Lower leg skin (tissue), 3 donors: ENCODE data around the gene MCF2L2.

Experiments used
- POLR2A ChIP-seq, 2 donors: fragments of 450-650 bp; IDR thresholded peaks; one replicate each; pipeline ENCODE4 v1.6.1; 2016 to 2017; ENCODE audit warnings: antibody characterized with exemption in 2 of 2, mild to moderate bottlenecking in 1 of 2, moderate library complexity in 1 of 2
- TF ChIP-seq, protein P1 (sequence below), 3 donors: fragments of 450-650 bp; IDR thresholded peaks; one replicate each; pipeline ENCODE4 v1.5.1; 2016; ENCODE audit warnings: antibody characterized with exemption in 3 of 3, mild to moderate bottlenecking in 3 of 3, moderate library complexity in 2 of 3

DNA sequence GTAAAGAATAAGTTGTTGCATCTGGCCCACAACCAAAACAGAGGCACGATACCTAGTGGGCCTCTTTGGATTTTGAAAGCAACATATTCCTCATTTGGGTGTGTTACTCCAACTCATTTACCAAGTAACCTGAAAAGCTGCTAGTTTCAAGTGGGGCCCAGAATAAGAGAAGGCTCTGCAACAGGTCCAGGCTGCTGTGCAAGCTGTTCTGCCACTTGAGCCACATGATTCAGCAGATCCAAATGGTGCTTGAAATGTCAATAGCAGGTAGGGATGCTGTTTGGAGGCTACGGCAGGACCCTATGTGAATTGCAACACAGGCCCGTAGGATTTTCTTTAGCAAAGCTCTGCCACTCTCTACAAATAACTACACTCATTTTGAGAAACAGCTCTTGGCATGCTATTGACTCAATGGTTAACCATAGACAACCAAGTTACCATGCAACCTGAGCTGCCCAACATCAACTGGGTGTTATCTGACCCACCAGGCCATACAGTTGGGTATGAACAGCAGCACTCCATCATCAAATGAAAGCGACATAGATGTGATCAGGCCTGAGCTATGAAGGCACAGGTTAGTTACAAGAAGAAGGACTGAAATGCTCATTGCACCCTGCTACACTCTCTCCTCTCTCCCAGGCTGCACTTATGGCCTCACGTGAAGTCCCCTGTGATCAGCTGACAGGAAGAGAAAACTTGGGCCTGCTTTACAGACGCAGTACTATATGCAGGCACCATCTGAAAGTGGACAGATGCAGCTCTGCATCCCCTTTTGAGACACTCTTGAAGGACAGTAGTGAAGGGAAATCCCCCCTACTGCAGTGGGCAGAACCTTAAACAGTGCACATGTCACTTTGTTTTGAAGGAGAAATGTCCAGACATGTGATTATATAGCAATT, 9.5 kb upstream of the MCF2L2 start:
- TF ChIP-seq, protein P1, sequence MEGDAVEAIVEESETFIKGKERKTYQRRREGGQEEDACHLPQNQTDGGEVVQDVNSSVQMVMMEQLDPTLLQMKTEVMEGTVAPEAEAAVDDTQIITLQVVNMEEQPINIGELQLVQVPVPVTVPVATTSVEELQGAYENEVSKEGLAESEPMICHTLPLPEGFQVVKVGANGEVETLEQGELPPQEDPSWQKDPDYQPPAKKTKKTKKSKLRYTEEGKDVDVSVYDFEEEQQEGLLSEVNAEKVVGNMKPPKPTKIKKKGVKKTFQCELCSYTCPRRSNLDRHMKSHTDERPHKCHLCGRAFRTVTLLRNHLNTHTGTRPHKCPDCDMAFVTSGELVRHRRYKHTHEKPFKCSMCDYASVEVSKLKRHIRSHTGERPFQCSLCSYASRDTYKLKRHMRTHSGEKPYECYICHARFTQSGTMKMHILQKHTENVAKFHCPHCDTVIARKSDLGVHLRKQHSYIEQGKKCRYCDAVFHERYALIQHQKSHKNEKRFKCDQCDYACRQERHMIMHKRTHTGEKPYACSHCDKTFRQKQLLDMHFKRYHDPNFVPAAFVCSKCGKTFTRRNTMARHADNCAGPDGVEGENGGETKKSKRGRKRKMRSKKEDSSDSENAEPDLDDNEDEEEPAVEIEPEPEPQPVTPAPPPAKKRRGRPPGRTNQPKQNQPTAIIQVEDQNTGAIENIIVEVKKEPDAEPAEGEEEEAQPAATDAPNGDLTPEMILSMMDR (IDR thresholded peaks at IDR 0.05), result no peak
- TF ChIP-seq POLR2A (IDR thresholded peaks at IDR 0.05), result no peak
